Left lung (tissue), 10 donors: ENCODE results near the gene ACTL8. TPM values are rescaled to one million over a fixed set of nuclear protein-coding genes. Genes with fewer than 3 reads are reported as not detected.
A peak's percentile ranks its signal among the peaks of the same experiment; 100 is the strongest.

Experiments used
- ATAC-seq: fragments of 200-7000 bp; cut with Tn5 transposase; one replicate; pipeline ENCODE4 v1.9.1; 2020; ENCODE audit warnings: moderate library complexity
- DNase-seq, 4 donors: peaks; one replicate each; pipeline ENCODE4 v3.0.0-alpha.2; 2013 to 2020
- H3K27ac ChIP-seq, 2 donors: fragments of 200-600 bp; sonication (generic) in 1 of 2; one replicate each; pipeline versions ENCODE4 v1.5.0 to v1.8.0; 2020 to 2021
- H3K27me3 ChIP-seq, 2 donors: fragments of 200-600 bp; sonication (generic) in 1 of 2; one replicate each; pipeline versions ENCODE4 v1.5.0 to v1.8.0; 2020 to 2021
- H3K36me3 ChIP-seq, 2 donors: fragments of 200-600 bp; sonication (generic) in 1 of 2; one replicate each; pipeline versions ENCODE4 v1.5.0 to v1.8.0; 2020 to 2021
- H3K4me1 ChIP-seq, 2 donors: fragments of 200-600 bp; one replicate each; pipeline ENCODE4 v1.8.0; 2021
- H3K4me3 ChIP-seq, 2 donors: fragments of 200-600 bp; sonication (generic) in 1 of 2; one replicate each; pipeline versions ENCODE4 v1.5.0 to v1.8.0; 2020 to 2021; ENCODE audit warnings: mild to moderate bottlenecking in 1 of 2
- H3K9me3 ChIP-seq, 2 donors: fragments of 200-600 bp; sonication (generic) in 1 of 2; one replicate each; pipeline versions ENCODE4 v1.5.0 to v1.8.0; 2020 to 2021
- intact Hi-C, 2 donors: fragments of 100-400 bp; cut with DNase I; formaldehyde crosslinking; loops; one replicate each; pipeline versions ENCODE4 v1.11.2 to v1.14.2; 2022
- polyA plus RNA-seq, 6 donors: library from polyadenylated mRNA; unstranded; fragments of 120-200 nt; gene quantifications; one replicate each; pipeline ENCODE4 v1.2.1, GENCODE V29; 2013; ENCODE audit not compliant: insufficient read length in 6 of 6
- total RNA-seq, 2 donors: library from RNA; stranded (reverse); fragmentation: NEBNext Ultra II Directional; extraction: Animal tissue kit (Norgen Biotek cat#: 25700); gene quantifications; one replicate each; pipeline ENCODE4 v1.2.1, GENCODE V29; 2021
- TF ChIP-seq, protein P1 (sequence below), 2 donors: fragments of 200-600 bp; sonication (generic) in 1 of 2; IDR thresholded peaks; one replicate each; pipeline versions ENCODE4 v1.5.0 to v1.8.0; 2021; ENCODE audit warnings: antibody characterized with exemption in 2 of 2
- donor health status: DM: no; HTN: yes; CAD: no.
- donor health status: DM: no; HTN: no; CAD: no.

The ACTL8 gene
- total and polyA plus RNA-seq, 8 donors = not detected

GRCh38 chr1:17861685-17862084 lies 106.6 kb downstream of the ACTL8 start:
- H3K36me3 ChIP-seq = no peaks in the 10 kb centered on the region
- no peak overlapping the region for H3K27ac ChIP-seq
- DNase-seq (no peak), ATAC-seq (no peak)
- no peak overlapping the region for H3K4me3 ChIP-seq
- H3K4me1 ChIP-seq = no peaks in the 10 kb centered on the region
- peaks cover under 1 to 3% of the 10 kb centered on the region in 2 donors for H3K27me3 ChIP-seq
- TF ChIP-seq, protein P1, sequence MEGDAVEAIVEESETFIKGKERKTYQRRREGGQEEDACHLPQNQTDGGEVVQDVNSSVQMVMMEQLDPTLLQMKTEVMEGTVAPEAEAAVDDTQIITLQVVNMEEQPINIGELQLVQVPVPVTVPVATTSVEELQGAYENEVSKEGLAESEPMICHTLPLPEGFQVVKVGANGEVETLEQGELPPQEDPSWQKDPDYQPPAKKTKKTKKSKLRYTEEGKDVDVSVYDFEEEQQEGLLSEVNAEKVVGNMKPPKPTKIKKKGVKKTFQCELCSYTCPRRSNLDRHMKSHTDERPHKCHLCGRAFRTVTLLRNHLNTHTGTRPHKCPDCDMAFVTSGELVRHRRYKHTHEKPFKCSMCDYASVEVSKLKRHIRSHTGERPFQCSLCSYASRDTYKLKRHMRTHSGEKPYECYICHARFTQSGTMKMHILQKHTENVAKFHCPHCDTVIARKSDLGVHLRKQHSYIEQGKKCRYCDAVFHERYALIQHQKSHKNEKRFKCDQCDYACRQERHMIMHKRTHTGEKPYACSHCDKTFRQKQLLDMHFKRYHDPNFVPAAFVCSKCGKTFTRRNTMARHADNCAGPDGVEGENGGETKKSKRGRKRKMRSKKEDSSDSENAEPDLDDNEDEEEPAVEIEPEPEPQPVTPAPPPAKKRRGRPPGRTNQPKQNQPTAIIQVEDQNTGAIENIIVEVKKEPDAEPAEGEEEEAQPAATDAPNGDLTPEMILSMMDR (IDR thresholded peaks at IDR 0.05) = no peak
- H3K9me3 ChIP-seq = no peaks in the 10 kb centered on the region
- intact Hi-C loops = no loop called here

DNA sequence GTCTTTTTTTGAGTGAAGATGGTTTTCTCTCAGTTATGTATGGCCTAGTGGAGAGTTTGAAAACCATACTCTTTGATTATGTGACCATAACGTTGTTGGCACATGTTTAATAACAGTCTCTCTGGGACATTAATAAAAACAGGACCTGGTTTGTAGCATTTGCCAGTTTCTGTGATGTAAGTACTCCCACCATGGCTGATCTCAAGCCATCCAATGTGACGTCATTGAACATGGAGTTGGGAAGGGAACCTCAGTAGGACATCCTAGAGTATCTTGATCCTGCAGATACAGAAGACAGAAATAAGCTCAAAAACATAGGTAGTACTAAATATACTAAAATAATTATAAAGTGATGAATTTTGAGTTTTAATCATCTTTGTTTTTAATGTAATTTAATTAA lies 107.0 kb downstream of the ACTL8 start:
- Histone ChIP-seq H3K9me3 (no peaks in the 10 kb centered on the region), H3K4me1 (no peaks in the 10 kb centered on the region), H3K27ac (no peak overlapping the region), H3K27me3 (peaks cover 0 to 3% of the 10 kb centered on the region in 2 donors), H3K4me3 (no peak overlapping the region), H3K36me3 (no peaks in the 10 kb centered on the region)
- TF ChIP-seq, protein P1 (IDR thresholded peaks at IDR 0.05) = no peak
- no peak for DNase-seq
- intact Hi-C loops = no loop called here
- ATAC-seq = no peak

- Histone ChIP-seq H3K36me3 (no peaks in the 10 kb centered on the region), H3K27ac (no peak overlapping the region), H3K4me3 (no peak overlapping the region), H3K4me1 (no peaks in the 10 kb centered on the region), H3K27me3 (peaks cover 0 to 3% of the 10 kb centered on the region in 2 donors), H3K9me3 (no peaks in the 10 kb centered on the region)
- TF ChIP-seq, protein P1 (IDR thresholded peaks at IDR 0.05) = no peak
- intact Hi-C loops = no loop called here
- ATAC-seq = peak; percentile 35
- no peak for DNase-seq
Measured at GRCh38 chr1:17865912-17866739, 111.0 kb downstream of the ACTL8 start.

DNA sequence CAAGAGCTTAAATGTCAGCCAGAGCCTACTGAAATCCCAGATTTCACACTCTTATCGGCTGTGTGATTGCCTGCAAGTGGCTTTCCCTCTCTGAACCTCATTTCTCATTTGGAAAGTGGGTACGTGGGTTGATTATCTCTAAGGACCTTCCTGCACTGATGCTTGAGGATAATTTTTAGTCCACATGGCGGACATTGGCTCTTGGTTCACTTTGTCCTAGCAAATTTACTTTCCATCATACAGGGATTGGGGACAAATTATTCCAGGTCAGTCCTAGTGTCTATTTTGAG lies 111.6 kb downstream of the ACTL8 start:
- peaks cover 0 to 3% of the 10 kb centered on the region in 2 donors for H3K27me3 ChIP-seq
- H3K36me3 ChIP-seq = no peaks in the 10 kb centered on the region
- no peaks in the 10 kb centered on the region for H3K9me3 ChIP-seq
- no peak overlapping the region for H3K27ac ChIP-seq
- no peak for ATAC-seq
- no peaks in the 10 kb centered on the region for H3K4me1 ChIP-seq
- intact Hi-C loops = no loop called here
- DNase-seq = no peak
- TF ChIP-seq, protein P1 (IDR thresholded peaks at IDR 0.05) = no peak
- no peak overlapping the region for H3K4me3 ChIP-seq

GRCh38 chr1:17867470-17867869 lies 112.3 kb downstream of the ACTL8 start:
- Histone ChIP-seq H3K36me3 (no peaks in the 10 kb centered on the region), H3K9me3 (no peaks in the 10 kb centered on the region), H3K27me3 (no peaks in the 10 kb centered on the region), H3K27ac (no peak overlapping the region), H3K4me1 (no peaks in the 10 kb centered on the region), H3K4me3 (no peak overlapping the region)
- ATAC-seq (no peak), DNase-seq (no peak)
- intact Hi-C loops = no loop called here
- TF ChIP-seq, protein P1 (IDR thresholded peaks at IDR 0.05) = no peak
